GM18861 (cell line): Measurements from ENCODE around the gene KRI1.

Experiments used
- ATAC-seq: cut with Tn5 transposase; IDR thresholded peaks from one replicate; pipeline ENCODE4 v1.9.1; 2021; ENCODE audit not compliant: unreplicated experiment

The KRI1 gene

GRCh38 chr19:10519421-10519820 lies 46.4 kb downstream of the KRI1 start:
- ATAC-seq = no peak

- no peak for ATAC-seq
Observed at GRCh38 chr19:10518444-10519361, 47.1 kb downstream of the KRI1 start.

- ATAC-seq = no peak
Observed at GRCh38 chr19:10517760-10518443, 47.9 kb downstream of the KRI1 start.

- no peak for ATAC-seq
Observed at GRCh38 chr19:10517361-10517759, 48.5 kb downstream of the KRI1 start, which contains the start of gene S1PR5. Gene S1PR5, minus strand, starts transcription at chr19:10517447. Its CDS starts 2,436 bp downstream, at chr19:10515011.

GRCh38 chr19:10516671-10517286 lies 49.0 kb downstream of the KRI1 start:
- no peak for ATAC-seq

GRCh38 chr19:10516064-10516385 lies 49.8 kb downstream of the KRI1 start:
- ATAC-seq = no peak

- ATAC-seq = no peak
Observed at GRCh38 chr19:10514211-10515145, 51.3 kb downstream of the KRI1 start.

GRCh38 chr19:10513223-10513622 lies 52.6 kb downstream of the KRI1 start:
- no peak for ATAC-seq

- no peak for ATAC-seq
Observed at GRCh38 chr19:10510301-10510802, 55.5 kb downstream of the KRI1 start.

GRCh38 chr19:10508707-10509106 lies 57.1 kb downstream of the KRI1 start:
- ATAC-seq = no peak

GRCh38 chr19:10508036-10508435 lies 57.8 kb downstream of the KRI1 start:
- ATAC-seq = no peak

GRCh38 chr19:10505583-10506229 lies 60.1 kb downstream of the KRI1 start:
- no peak for ATAC-seq
